ENCODE results near the gene ITGAL. TPM values are rescaled to one million over a fixed set of nuclear protein-coding genes. Genes with fewer than 3 reads are reported as not detected.

Gene ITGAL
- total RNA-seq, 2 experiments from 2014 or later = 521 to 598 TPM

GRCh38 chr16:30482366-30482765, 9.8 kb downstream of the ITGAL start:
- Mint-ChIP-seq H3K9me3 (no peaks in the 10 kb centered on the region), H3K4me1 (peaks cover 65% of the 10 kb centered on the region), H3K4me3 (no peak overlapping the region), H3K36me3 (ENCODE audit: low read depth) (peaks cover 76% of the 10 kb centered on the region), H3K27me3 (no peaks in the 10 kb centered on the region), H3K27ac (peak overlapping the region; percentile 74)
- CTCF ChIA-PET = interaction anchor here (0.6 to 1.3 kb wide), 2 partner anchors 11 to 62 kb away, joined by 3 to 4 read pairs; no protein-coding TSS in a partner anchor
- no peak for DNase-seq
- POLR2A ChIA-PET = no interaction called here

DNA sequence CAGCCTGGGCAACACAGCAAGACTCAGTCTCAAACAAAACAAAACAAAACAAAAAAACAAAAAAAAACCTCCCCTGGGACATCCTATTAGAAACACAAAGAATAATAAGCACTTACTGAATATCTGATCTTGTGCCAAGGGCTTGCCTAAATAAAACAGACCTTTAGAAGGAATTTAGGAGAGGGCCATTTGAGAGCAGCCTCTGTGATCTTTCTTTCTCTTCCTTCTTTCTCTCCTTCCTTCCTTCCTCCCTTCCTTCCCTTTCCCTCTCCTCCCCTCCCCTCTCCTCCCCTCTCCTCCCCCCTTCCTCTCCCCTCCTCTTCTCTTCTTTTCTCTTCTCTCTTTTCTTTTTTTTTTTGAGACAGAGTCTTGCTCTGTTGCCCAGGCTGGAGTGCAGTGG, 12.3 kb downstream of the ITGAL start:
- ChIA-PET CTCF (interaction anchor here (2.2 kb wide), 1 partner anchor 55 kb away, joined by 5 read pairs; the partner anchor contains the start of gene DCTPP1), POLR2A (interaction anchor here (0.8 kb wide), 1 partner anchor 11 kb away, joined by 3 read pairs; no protein-coding TSS in a partner anchor)
- no peak for DNase-seq
- no peaks in the 10 kb centered on the region for H3K9me3 Mint-ChIP-seq
- no peak overlapping the region for H3K4me3 Mint-ChIP-seq
- no peaks in the 10 kb centered on the region for H3K27me3 Mint-ChIP-seq
- peaks cover 75% of the 10 kb centered on the region for H3K36me3 Mint-ChIP-seq (ENCODE audit: low read depth)
- H3K4me1 Mint-ChIP-seq = peaks cover 63% of the 10 kb centered on the region
- H3K27ac Mint-ChIP-seq = no peak overlapping the region

- CTCF ChIA-PET = interaction anchor here (0.7 to 3.1 kb wide), 5 partner anchors 9 to 56 kb away, joined by 3 to 11 read pairs (median 4); partner anchors contain the start of gene DCTPP1
- Mint-ChIP-seq H3K36me3 (ENCODE audit: low read depth) (peaks cover 75% of the 10 kb centered on the region), H3K9me3 (no peaks in the 10 kb centered on the region), H3K27me3 (no peaks in the 10 kb centered on the region), H3K4me1 (peaks cover 63% of the 10 kb centered on the region), H3K4me3 (no peak overlapping the region), H3K27ac (no peak overlapping the region)
- DNase-seq = no peak
- POLR2A ChIA-PET = no interaction called here
Measured at GRCh38 chr16:30485818-30486436, 13.4 kb downstream of the ITGAL start.

DNA sequence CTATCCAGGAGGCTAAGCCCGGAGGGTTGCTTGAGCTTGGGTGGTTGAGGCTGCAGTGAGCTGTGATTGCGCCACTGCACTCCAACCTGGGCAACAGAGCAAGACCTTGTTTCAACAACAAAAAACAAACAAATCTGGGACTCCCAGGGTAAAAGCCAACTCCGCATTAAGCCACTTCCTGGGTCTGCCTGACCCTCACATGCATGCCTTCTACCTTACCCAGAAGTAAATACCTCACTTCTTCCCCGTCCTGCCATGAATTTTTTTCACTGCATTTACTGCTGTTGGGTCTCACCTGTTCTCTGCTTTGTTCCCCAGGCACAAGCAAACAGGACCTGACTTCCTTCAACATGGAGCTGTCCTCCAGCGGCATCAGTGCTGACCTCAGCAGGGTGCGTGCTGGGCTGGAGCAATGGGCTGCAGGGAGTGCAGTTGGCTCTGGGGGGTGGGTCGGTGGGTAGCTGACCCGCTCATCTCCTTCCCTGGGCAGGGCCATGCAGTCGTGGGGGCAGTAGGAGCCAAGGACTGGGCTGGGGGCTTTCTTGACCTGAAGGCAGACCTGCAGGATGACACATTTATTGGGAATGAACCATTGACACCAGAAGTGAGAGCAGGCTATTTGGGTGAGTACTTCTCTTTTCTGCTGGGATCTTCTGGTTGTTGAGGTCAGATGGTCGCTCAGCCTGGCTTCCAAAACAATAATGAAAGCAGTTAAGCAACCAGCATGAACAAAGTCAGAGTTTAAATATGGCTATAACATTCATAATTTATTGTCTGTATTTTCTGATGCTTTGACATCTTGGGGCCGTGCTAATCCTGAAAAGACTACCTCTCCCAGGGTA, 16.4 kb downstream of the ITGAL start:
- ChIA-PET POLR2A (no interaction called here), CTCF (interaction anchor here (0.7 to 3.1 kb wide), 5 partner anchors 8 to 200 kb away, joined by 3 to 11 read pairs (median 3); no protein-coding TSS in a partner anchor)
- H3K36me3 Mint-ChIP-seq (ENCODE audit: low read depth) = peaks cover 69% of the 10 kb centered on the region
- no peaks in the 10 kb centered on the region for H3K27me3 Mint-ChIP-seq
- no peak overlapping the region for H3K4me3 Mint-ChIP-seq
- peak overlapping the region; percentile 19 for H3K27ac Mint-ChIP-seq
- H3K4me1 Mint-ChIP-seq = peaks cover 51% of the 10 kb centered on the region
- H3K9me3 Mint-ChIP-seq = no peaks in the 10 kb centered on the region
- DNase-seq = no peak

GRCh38 chr16:30490210-30490609, 17.7 kb downstream of the ITGAL start:
- H3K27me3 Mint-ChIP-seq = no peaks in the 10 kb centered on the region
- H3K36me3 Mint-ChIP-seq (ENCODE audit: low read depth) = peaks cover 71% of the 10 kb centered on the region
- ChIA-PET POLR2A (no interaction called here), CTCF (interaction anchor here (0.6 to 1.6 kb wide), 4 partner anchors 15 to 138 kb away, joined by 3 to 5 read pairs (median 4); partner anchors contain the start of gene DCTPP1)
- no peaks in the 10 kb centered on the region for H3K9me3 Mint-ChIP-seq
- no peak for DNase-seq
- no peak overlapping the region for H3K27ac Mint-ChIP-seq
- peaks cover 51% of the 10 kb centered on the region for H3K4me1 Mint-ChIP-seq
- no peak overlapping the region for H3K4me3 Mint-ChIP-seq

GRCh38 chr16:30491229-30491628, 18.7 kb downstream of the ITGAL start:
- Mint-ChIP-seq H3K27ac (peak overlapping the region; percentile 1), H3K4me3 (no peak overlapping the region), H3K4me1 (peaks cover 51% of the 10 kb centered on the region), H3K36me3 (ENCODE audit: low read depth) (peaks cover 67% of the 10 kb centered on the region), H3K9me3 (no peaks in the 10 kb centered on the region), H3K27me3 (no peaks in the 10 kb centered on the region)
- no peak for DNase-seq
- ChIA-PET CTCF (interaction anchor here (0.6 to 1.6 kb wide), 8 partner anchors 16 to 420 kb away, joined by 3 to 5 read pairs (median 4); partner anchors contain the start of genes DCTPP1 and ZNF747), POLR2A (no interaction called here)

DNA sequence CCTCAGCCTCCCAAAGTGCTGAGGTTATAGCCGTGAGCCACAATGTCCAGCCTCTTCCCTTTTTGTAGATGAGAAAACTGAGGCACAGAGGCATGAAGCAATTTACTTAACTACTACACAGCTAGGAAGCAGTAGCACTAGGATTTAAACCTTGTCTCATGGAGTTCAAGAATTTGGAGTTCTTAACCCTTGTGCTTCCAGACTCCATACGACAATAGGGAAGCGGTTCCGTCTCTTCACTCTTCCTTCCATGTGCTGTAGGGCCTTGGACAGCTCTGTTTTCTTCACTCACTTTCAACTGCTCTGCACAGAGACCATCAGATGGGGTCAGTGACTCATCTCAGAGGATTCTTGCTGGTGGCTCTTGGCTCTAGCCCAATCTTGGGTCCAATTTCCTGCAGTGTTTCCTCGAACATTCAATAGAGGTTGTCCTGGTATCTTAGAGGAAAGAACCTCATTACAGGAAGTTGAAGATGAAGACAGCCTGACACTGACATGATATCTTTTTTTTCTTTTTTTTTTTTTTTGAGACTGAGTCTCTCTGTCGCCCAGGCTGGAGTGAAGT, 19.3 kb downstream of the ITGAL start:
- peaks cover 65% of the 10 kb centered on the region for H3K36me3 Mint-ChIP-seq (ENCODE audit: low read depth)
- H3K4me1 Mint-ChIP-seq = peaks cover 50% of the 10 kb centered on the region
- CTCF ChIA-PET = interaction anchor here (1.0 to 1.6 kb wide), 3 partner anchors 16 to 43 kb away, joined by 3 to 5 read pairs (median 4); partner anchors contain the start of gene ZNF747
- POLR2A ChIA-PET = interaction anchor here (0.6 kb wide), 1 partner anchor 205 kb away, joined by 3 read pairs; no protein-coding TSS in a partner anchor
- no peaks in the 10 kb centered on the region for H3K27me3 Mint-ChIP-seq
- no peak overlapping the region for H3K4me3 Mint-ChIP-seq
- H3K27ac Mint-ChIP-seq = peak overlapping the region; percentile 82
- DNase-seq = peak; percentile 20
- no peaks in the 10 kb centered on the region for H3K9me3 Mint-ChIP-seq

DNA sequence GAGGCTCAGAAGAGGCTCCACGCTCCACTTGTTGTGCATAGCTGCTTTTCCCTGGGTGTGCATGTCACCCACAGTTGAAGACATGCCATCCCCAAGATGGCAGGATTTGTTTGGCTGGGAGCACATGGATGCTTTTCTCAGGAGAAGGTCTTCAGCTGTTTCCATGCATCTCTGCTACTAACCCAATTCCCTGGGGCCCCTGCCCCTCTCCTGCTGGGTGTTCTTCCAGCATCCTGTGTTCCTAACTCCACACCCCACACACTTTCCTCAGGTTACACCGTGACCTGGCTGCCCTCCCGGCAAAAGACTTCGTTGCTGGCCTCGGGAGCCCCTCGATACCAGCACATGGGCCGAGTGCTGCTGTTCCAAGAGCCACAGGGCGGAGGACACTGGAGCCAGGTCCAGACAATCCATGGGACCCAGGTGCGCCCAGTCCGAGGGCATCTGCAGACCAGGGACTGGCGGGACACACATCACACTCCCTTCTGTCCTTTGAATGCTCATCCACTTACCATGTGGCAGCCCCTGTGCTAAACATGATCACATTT, 21.5 kb downstream of the ITGAL start:
- Mint-ChIP-seq H3K27me3 (no peaks in the 10 kb centered on the region), H3K27ac (no peak overlapping the region), H3K36me3 (ENCODE audit: low read depth) (peaks cover 58% of the 10 kb centered on the region), H3K9me3 (no peaks in the 10 kb centered on the region), H3K4me3 (no peak overlapping the region), H3K4me1 (peaks cover 43% of the 10 kb centered on the region)
- CTCF ChIA-PET = interaction anchor here (1.2 to 1.3 kb wide), 2 partner anchors 12 to 42 kb away, joined by 3 to 4 read pairs; no protein-coding TSS in a partner anchor
- DNase-seq = no peak
- POLR2A ChIA-PET = no interaction called here

- Mint-ChIP-seq H3K4me3 (no peak overlapping the region), H3K27me3 (no peaks in the 10 kb centered on the region), H3K9me3 (no peaks in the 10 kb centered on the region), H3K4me1 (peaks cover 37% of the 10 kb centered on the region), H3K36me3 (ENCODE audit: low read depth) (peaks cover 56% of the 10 kb centered on the region), H3K27ac (no peak overlapping the region)
- DNase-seq = no peak
- ChIA-PET POLR2A (no interaction called here), CTCF (interaction anchor here (1.1 to 3.6 kb wide), 3 partner anchors 16 to 65 kb away, joined by 4 to 17 read pairs (median 4); partner anchors contain the start of gene DCTPP1)
Measured at GRCh38 chr16:30494709-30495108, 22.2 kb downstream of the ITGAL start.

DNA sequence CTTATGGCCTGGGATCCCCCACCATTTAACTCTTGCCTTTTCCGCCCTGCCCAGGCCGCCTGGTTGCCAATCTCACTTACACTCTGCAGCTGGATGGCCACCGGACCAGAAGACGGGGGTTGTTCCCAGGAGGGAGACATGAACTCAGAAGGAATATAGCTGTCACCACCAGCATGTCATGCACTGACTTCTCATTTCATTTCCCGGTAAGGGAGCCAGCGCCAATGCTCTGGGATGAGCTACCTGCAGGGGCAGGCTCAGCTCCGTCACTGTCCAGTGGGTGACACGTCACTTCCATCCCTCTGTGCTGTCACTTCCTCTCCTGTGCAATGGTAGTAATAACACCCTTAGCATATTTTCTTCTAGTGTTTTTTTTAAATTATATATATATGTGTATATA, 26.7 kb downstream of the ITGAL start:
- Mint-ChIP-seq H3K27me3 (no peaks in the 10 kb centered on the region), H3K27ac (no peak overlapping the region), H3K36me3 (ENCODE audit: low read depth) (peaks cover 46% of the 10 kb centered on the region), H3K4me1 (peaks cover 20% of the 10 kb centered on the region), H3K9me3 (no peaks in the 10 kb centered on the region), H3K4me3 (no peak overlapping the region)
- CTCF ChIA-PET = interaction anchor here (0.7 to 2.4 kb wide), 6 partner anchors 10 to 116 kb away, joined by 3 to 8 read pairs (median 3); partner anchors contain the start of gene DCTPP1
- POLR2A ChIA-PET = no interaction called here
- DNase-seq = no peak

- H3K27me3 Mint-ChIP-seq = no peaks in the 10 kb centered on the region
- POLR2A ChIA-PET = interaction anchor here (0.7 kb wide), 1 partner anchor 70 kb away, joined by 3 read pairs; no protein-coding TSS in a partner anchor
Measured at GRCh38 chr16:30503403-30504296, 31.1 kb downstream of the ITGAL start.

More at GRCh38 chr16:30503403-30504296, 31.1 kb downstream of the ITGAL start:
- H3K4me1 Mint-ChIP-seq = peaks cover 13% of the 10 kb centered on the region
- peaks cover 47% of the 10 kb centered on the region for H3K36me3 Mint-ChIP-seq (ENCODE audit: low read depth)
- peak overlapping the region; percentile 31 for H3K27ac Mint-ChIP-seq
- CTCF ChIA-PET = interaction anchor here (0.6 to 1.0 kb wide), 3 partner anchors 26 to 99 kb away, joined by 3 read pairs; no protein-coding TSS in a partner anchor
- DNase-seq = no peak
- H3K9me3 Mint-ChIP-seq = no peaks in the 10 kb centered on the region
- no peak overlapping the region for H3K4me3 Mint-ChIP-seq

All from activated CD4-positive, alpha-beta T cell treated with anti-CD3 and anti-CD28 coated beads, Interleukin-2, amount 10 ng/mL, durations not matched to agents 7 days and 5 days (primary cell).